D721Med (cell line): ENCODE data around the gene PTMS.

ENCODE experiments used
- DNase-seq: peaks from one replicate; pipeline ENCODE4 v3.0.0; 2011; ENCODE audit warnings: low spot score; ENCODE audit not compliant: insufficient read length
- FAIRE-seq: peaks from 2 replicates; lab custom pipeline; 2011; peaks lifted over from hg19 to GRCh38; lab: Jason Lieb, UNC
- TF ChIP-seq, protein P1 (sequence below): IDR thresholded peaks from 2 replicates; pipeline ENCODE4 v1.5.1; 2012; ENCODE audit warnings: mild to moderate bottlenecking, control low read depth; ENCODE audit not compliant: insufficient read depth; ENCODE audit errors: missing control alignments

PTMS gene

DNA sequence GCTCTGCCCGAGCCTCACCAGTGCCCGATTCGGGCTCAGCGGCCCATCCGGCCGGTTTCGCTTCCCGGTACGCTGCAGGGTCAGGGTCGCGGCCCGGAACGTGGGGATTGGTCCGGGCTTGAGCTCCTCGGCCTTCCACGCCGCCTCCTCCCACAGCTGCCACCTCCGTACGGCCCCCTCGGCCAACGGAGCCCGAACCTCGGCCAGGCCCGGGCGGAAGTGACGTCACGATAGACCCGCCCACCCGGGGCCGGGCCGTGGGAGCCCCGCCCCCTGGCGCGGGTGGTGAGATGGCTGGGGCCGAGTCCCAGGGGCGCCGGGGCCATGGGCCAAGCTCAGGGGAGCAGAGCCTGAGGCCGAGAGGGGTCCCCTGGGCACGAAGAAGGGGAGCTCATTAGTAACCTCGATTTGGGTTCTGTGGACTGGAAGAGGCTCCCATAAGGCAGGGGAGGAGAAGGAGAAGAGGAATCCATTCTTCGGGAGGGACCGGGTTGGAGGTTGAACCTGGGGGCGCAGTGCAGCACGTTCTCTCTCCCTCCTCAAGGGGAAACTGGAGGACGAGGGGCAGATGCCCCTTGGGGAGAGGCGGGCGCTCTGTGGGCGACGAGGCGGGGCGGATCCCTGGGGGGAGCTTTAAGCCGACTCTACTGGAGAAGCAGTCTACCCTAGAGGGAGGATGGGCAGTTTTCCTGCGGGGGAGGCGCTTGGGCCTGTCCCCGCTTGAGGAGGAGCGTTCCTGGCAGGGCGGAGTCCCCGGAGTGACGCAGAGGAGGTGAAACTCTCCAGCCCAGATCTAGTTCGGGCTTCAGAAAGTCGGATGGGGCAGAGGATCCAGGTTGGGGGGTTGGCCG, 13.0 kb upstream of the PTMS start, which contains the start of gene MLF2:
Gene MLF2, minus strand, starts transcription at position 221 of the 851 bp plus-strand sequence. CDS start 807 bp downstream, outside the sequence.
- TF ChIP-seq, protein P1, sequence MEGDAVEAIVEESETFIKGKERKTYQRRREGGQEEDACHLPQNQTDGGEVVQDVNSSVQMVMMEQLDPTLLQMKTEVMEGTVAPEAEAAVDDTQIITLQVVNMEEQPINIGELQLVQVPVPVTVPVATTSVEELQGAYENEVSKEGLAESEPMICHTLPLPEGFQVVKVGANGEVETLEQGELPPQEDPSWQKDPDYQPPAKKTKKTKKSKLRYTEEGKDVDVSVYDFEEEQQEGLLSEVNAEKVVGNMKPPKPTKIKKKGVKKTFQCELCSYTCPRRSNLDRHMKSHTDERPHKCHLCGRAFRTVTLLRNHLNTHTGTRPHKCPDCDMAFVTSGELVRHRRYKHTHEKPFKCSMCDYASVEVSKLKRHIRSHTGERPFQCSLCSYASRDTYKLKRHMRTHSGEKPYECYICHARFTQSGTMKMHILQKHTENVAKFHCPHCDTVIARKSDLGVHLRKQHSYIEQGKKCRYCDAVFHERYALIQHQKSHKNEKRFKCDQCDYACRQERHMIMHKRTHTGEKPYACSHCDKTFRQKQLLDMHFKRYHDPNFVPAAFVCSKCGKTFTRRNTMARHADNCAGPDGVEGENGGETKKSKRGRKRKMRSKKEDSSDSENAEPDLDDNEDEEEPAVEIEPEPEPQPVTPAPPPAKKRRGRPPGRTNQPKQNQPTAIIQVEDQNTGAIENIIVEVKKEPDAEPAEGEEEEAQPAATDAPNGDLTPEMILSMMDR = peak; percentile 91
- DNase-seq (peak; percentile 94), FAIRE-seq (no peak)

DNA sequence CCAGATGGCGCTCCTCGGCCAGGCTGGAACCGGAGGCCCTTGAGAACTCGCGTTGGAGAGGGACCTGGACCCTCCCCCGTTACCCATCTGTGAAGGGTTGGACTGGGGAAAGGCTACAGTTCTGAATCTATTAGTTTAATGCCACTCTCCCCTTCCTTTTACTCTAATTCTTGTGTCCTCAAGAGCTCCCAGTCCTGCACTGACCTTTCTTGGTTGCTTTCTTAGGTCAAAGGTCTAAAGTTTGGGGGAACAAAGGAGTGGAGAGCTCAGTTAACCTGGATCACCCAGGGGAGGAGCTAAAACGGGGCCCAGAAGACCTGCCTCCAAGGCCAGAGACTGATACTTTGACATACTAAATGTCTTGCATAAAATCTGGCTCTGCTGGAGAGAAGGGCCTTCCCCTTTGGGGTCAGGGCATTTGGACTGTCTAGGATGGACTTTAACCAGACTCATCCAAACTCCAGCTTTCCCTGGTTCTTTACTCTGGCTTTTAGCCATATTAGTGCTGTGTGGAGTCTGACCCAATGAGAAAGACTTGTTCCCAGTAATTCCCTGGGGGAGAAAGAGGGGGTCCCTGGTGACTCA, 12.3 kb upstream of the PTMS start:
- FAIRE-seq (no peak), DNase-seq (no peak)
- TF ChIP-seq, protein P1 = no peak

DNA sequence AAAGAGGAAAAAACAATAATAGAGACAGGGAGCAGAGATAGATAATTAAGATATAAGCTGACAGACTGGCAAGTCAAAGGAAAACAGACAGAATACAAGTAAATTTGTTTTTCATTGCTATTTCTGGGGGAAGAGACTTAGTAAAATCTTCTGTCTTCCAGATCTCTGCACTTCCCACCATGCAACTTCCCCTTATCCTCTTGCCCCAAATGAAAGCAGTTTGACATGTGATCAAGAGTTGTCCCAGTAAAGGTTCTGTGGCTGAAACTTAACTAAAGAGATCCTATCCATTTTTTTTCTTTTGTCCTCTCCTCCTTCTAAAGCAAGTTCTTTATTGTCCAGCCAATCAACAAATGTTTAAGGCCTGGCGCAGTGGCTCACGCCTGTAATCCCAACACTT, 11.8 kb upstream of the PTMS start:
- FAIRE-seq (no peak), DNase-seq (no peak)
- TF ChIP-seq, protein P1 = no peak

DNA sequence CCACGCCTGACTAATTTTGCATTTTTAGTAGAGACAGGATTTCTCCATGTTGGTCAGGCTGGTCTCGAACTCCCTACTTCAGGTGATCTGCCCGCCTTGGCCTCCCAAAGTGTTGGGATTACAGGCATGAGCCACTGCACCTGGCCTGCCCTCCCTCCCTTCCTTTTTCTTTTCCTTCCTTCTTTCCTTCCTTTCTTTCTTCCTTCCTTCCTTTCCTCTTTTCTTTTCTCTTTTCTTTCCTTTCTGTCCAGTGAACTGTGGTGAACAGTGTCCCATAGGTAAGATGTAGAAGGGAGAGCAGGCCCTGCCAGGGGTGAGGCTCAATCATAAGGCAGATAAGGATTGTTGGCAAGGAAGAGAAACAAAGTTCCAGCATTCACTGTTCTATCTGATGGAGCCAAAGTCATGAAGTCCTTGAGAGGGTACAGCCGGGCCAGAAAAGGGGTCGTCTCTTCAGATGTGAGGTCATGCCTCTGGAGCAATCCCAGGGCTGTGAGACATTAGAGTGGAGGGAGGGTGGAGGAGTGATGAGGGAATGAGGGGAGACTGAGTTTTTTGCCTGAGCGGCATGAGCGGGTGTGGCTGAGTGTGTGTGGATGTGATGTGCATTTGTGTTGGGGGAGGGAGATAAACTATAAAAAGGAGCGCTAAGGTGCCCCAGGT, 9.0 kb upstream of the PTMS start:
- DNase-seq (no peak), FAIRE-seq (no peak)
- TF ChIP-seq, protein P1 = no peak

DNA sequence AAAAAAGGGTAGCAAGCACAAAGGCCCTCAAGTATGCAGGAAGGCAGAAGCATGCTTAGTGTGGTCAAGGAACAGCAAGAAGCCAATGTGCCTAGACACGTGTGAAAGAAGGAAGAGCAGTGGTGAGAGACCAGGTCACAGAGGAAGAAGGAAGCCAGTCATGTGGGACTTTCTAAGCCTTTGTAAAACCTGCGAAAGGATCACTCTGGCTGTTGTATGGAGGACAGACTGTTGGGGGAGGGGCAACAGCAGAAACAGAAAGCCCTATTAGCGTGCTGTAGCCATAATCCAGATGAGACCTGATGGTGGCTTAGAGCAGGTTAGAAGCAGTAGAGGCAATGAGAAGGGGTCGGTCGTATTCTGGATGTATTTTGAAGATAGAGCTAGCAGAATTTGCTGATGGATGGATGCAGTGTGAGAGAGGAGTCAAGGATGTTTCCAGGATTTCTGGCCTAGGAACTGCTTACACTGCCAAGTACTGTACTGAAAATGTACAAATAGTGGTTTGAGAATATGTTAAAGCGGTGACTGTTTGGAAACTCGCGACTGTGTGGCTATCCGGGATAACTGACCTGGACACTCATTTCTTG, 7.6 kb upstream of the PTMS start:
- DNase-seq (peak; percentile 53), FAIRE-seq (peak; percentile 90)
- TF ChIP-seq, protein P1 = no peak

DNA sequence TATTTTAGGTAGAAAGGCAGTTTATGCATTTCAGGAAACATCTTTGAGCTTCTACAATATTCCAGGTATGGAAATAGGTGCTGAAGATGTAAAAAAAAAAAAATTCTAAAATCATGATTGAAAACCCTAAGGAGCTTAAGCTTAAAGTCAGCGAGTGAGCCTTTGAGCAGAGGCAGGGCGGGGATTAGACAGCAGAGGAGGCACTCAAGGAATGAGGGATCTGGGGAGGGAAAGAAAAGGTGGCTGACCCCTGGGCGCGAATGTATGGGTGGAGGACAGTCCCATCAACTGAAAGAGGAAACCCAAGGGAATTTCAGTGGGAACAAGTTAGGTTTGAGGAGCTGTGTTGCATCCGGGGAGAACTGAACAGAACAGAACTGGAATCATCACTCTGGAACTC, 6.4 kb upstream of the PTMS start:
- TF ChIP-seq, protein P1 = no peak
- DNase-seq (peak; percentile 20), FAIRE-seq (no peak)
